ENCODE measurements around the gene KLHL2. TPM values are rescaled to one million over a fixed set of nuclear protein-coding genes. Genes with fewer than 3 reads are reported as not detected.

KLHL2 gene
- total and polyA plus RNA-seq, 9 of the 15 experiments (the other 6 are each of a cell fraction or from before 2014, with no cell fraction given): 2.5 to 11.3 (median 6.1) TPM

DNA sequence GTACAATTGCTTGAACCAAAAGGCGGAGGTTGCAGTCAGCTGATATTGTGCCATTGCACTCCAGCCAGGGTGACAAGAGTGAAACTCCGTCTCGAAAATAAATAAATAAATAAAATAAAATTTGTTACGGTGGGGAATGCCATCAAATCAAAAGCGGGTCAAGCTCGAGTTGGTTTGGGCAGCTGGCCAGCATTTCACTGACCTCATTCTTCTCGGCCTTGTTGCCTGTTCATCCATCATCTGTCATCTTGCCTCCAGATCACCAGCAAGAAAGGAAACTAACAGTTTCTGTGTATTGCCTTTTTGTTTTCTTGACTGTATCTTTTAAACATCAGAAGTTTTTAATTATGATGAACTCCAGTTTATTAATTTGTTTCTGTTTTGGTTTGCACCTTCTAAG is 31.5 kb upstream of the KLHL2 start:
- no peak overlapping the region for H3K4me2 ChIP-seq (ENCODE audit: insufficient read depth, low read length)
- H3K79me2 ChIP-seq (ENCODE audit: control insufficient read depth, insufficient read depth, low read length): no peaks in the 10 kb centered on the region
- no peak overlapping the region for H3K4me3 ChIP-seq
- H3K9ac ChIP-seq (ENCODE audit: insufficient read depth in 1 of 2, low read depth in 2 of 2, low read length in 2 of 2): no peak overlapping the region
- no peaks in the 10 kb centered on the region; a peak in 1 of 5 replicates for H3K27me3 ChIP-seq (ENCODE audit: control insufficient read depth in 2 of 2, insufficient read depth in 2 of 2, low read length in 2 of 2)
- no peak overlapping the region for H3K27ac ChIP-seq (ENCODE audit: extremely low read depth, low read depth, low read length)
- CTCF ChIA-PET (ENCODE audit: low intra/inter-chr PET ratio): no interaction called here
- in situ Hi-C loops (cut with MboI): no loop called here
- FAIRE-seq (no peak), ATAC-seq (no peak), DNase-seq (ENCODE audit: extremely low read depth in 1 of 4, low spot score in 3 of 4) (peak in 1 of 4 experiments; percentile 5)
- WGBS (ENCODE audit: insufficient coverage, low coverage, missing lambda C conversion rate): 7% methylated on average over 7 of the region's 7 CpGs
- H2AFZ ChIP-seq (ENCODE audit: low read depth, low read length): no peak overlapping the region
- H3K9me3 ChIP-seq (replicated peaks; ENCODE audit: control insufficient read depth, insufficient read depth, low read depth, low read length): no peaks in the 10 kb centered on the region
- intact Hi-C loops (cut with micrococcal nuclease): no loop called here
- H3K9me1 ChIP-seq (ENCODE audit: control insufficient read depth, insufficient read depth, low read length): no peaks in the 10 kb centered on the region
- TF ChIP-seq MAFG (tag; conservative IDR thresholded peaks at IDR 0.05) (no peak), ZNF408 (CRISPR knock-in tag; IDR thresholded peaks at IDR 0.05; ENCODE audit: low read depth) (no peak), MEIS2 (IDR thresholded peaks at IDR 0.05; ENCODE audit: partially characterized antibody) (peak; percentile 67), COPS2 (conservative IDR thresholded peaks at IDR 0.05) (no peak), HOXB6 (CRISPR knock-in tag; IDR thresholded peaks at IDR 0.05; ENCODE audit: borderline replicate concordance) (no peak), NFIC (IDR thresholded peaks at IDR 0.05) (peak; percentile 60), ZNF41 (CRISPR knock-in tag; conservative IDR thresholded peaks at IDR 0.05) (no peak), ETS2 (tag; IDR thresholded peaks at IDR 0.05; ENCODE audit: borderline replicate concordance, poor library complexity, severe bottlenecking) (no peak)
- TF ChIP-seq, protein P1, sequence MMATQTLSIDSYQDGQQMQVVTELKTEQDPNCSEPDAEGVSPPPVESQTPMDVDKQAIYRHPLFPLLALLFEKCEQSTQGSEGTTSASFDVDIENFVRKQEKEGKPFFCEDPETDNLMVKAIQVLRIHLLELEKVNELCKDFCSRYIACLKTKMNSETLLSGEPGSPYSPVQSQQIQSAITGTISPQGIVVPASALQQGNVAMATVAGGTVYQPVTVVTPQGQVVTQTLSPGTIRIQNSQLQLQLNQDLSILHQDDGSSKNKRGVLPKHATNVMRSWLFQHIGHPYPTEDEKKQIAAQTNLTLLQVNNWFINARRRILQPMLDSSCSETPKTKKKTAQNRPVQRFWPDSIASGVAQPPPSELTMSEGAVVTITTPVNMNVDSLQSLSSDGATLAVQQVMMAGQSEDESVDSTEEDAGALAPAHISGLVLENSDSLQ (IDR thresholded peaks at IDR 0.05): peak; percentile 43
- TF ChIP-seq, protein P2, sequence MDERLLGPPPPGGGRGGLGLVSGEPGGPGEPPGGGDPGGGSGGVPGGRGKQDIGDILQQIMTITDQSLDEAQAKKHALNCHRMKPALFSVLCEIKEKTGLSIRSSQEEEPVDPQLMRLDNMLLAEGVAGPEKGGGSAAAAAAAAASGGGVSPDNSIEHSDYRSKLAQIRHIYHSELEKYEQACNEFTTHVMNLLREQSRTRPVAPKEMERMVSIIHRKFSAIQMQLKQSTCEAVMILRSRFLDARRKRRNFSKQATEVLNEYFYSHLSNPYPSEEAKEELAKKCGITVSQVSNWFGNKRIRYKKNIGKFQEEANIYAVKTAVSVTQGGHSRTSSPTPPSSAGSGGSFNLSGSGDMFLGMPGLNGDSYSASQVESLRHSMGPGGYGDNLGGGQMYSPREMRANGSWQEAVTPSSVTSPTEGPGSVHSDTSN (CRISPR knock-in tag; IDR thresholded peaks at IDR 0.05; ENCODE audit: low read depth): no peak
- TF ChIP-seq, protein P2 (tag; conservative IDR thresholded peaks at IDR 0.05; ENCODE audit: low read depth): peak; percentile 74
- no peaks in the 10 kb centered on the region for H3K4me1 ChIP-seq (replicated peaks in 1 of 2; ENCODE audit: control insufficient read depth in 2 of 2, insufficient read depth in 2 of 2, low read length in 2 of 2)
- H3K36me3 ChIP-seq (ENCODE audit: control insufficient read depth, insufficient read depth, low read length): no peaks in the 10 kb centered on the region
- no TSS peak for BruUV-seq (replicated peaks)
- POLR2A ChIA-PET: no interaction called here
- H4K20me1 ChIP-seq (replicated peaks; ENCODE audit: control insufficient read depth, insufficient read depth, low read length): no peaks in the 10 kb centered on the region
